Measurements from ENCODE around the gene CDKN2B. TPM values are rescaled to one million over a fixed set of nuclear protein-coding genes. Genes with fewer than 3 reads are reported as not detected.

The CDKN2B gene
- total RNA-seq, 2 experiments from 2014 or later: 2.0 to 3.7 TPM

DNA sequence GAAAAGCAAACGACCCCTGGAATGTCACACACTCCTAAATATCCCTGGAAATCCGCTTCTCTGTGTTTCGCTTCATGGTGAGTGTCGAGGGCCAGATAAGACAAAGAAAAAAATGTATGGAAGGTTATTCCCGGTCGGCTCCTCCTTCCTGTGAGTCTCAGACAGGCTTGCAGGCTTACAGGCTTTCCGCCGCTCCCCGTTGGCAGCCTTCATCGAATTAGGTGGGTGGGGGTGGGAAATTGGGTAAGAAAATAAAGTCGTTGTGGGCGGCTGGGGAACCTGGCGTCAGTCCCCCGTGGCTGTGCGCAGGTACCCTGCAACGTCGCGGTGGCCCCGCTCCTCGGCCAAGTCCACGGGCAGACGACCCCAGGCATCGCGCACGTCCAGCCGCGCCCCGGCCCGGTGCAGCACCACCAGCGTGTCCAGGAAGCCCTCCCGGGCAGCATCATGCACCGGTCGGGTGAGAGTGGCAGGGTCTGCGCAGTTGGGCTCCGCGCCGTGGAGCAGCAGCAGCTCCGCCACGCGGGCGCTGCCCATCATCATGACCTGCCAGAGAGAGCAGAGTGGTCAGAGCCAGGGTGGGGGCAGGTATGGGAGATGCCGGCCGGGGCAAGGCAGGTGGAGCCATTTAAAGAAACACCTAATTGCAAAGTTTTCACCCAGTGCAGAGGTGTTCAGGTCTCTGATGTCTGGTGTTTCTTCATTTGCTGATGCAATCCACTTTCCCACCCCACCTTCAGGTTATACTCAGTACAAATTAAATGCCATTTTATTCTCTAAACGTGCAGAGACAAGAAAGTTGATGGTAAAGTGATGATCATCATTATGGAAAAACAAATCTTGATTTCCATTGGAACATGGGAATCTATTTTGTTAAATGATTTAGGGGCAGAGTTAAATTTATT is 3.2 kb downstream of the CDKN2B start:
- Histone ChIP-seq H3K4me3 (ENCODE audit: low read depth, low read length, poor library complexity, severe bottlenecking) (peak overlapping the region; percentile 50), H3K79me2 (ENCODE audit: insufficient read depth, low read depth, low read length) (peaks cover 68% of the 10 kb centered on the region), H2AFZ (ENCODE audit: low read length) (no peak overlapping the region), H3K27ac (ENCODE audit: low read depth, low read length, poor library complexity, severe bottlenecking) (no peak overlapping the region), H3K9me3 (ENCODE audit: low read length) (no peaks in the 10 kb centered on the region), H3K4me1 (ENCODE audit: insufficient read depth, low read length, poor library complexity, severe bottlenecking) (peaks cover 57% of the 10 kb centered on the region), H3K4me2 (ENCODE audit: low read length) (peak overlapping the region; percentile 67), H4K20me1 (ENCODE audit: insufficient read depth, low read length) (peaks cover 24% of the 10 kb centered on the region; the same call in 1 of the 2 replicates), H3K36me3 (ENCODE audit: insufficient read depth, low read length) (peaks cover 2% of the 10 kb centered on the region; the same call in 1 of the 2 replicates), H3K9me2 (ENCODE audit: insufficient read depth, low read length) (no peaks in the 10 kb centered on the region)
- ChIA-PET POLR2A (interaction anchor here (0.8 to 3.7 kb wide), 6 partner anchors 8 to 102 kb away, joined by 3 to 34 read pairs (median 6); partner anchors contain the start of genes CDKN2A and CDKN2B-AS1), CTCF (ENCODE audit: unreplicated experiment) (no interaction called here)
- intact Hi-C loops (cut with micrococcal nuclease; ENCODE audit: unreplicated experiment): no loop called here
- TF ChIP-seq, protein P1, sequence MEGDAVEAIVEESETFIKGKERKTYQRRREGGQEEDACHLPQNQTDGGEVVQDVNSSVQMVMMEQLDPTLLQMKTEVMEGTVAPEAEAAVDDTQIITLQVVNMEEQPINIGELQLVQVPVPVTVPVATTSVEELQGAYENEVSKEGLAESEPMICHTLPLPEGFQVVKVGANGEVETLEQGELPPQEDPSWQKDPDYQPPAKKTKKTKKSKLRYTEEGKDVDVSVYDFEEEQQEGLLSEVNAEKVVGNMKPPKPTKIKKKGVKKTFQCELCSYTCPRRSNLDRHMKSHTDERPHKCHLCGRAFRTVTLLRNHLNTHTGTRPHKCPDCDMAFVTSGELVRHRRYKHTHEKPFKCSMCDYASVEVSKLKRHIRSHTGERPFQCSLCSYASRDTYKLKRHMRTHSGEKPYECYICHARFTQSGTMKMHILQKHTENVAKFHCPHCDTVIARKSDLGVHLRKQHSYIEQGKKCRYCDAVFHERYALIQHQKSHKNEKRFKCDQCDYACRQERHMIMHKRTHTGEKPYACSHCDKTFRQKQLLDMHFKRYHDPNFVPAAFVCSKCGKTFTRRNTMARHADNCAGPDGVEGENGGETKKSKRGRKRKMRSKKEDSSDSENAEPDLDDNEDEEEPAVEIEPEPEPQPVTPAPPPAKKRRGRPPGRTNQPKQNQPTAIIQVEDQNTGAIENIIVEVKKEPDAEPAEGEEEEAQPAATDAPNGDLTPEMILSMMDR (conservative IDR thresholded peaks at IDR 0.05; ENCODE audit: low read length): no peak
- no peak for TF ChIP-seq EZH2phosphoT487 (IDR thresholded peaks at IDR 0.05; ENCODE audit: borderline replicate concordance, low read depth, low read length)
- peak; percentile 28 for DNase-seq (ENCODE audit: low spot score)
- no TSS peak for BruUV-seq (replicated peaks)

DNA sequence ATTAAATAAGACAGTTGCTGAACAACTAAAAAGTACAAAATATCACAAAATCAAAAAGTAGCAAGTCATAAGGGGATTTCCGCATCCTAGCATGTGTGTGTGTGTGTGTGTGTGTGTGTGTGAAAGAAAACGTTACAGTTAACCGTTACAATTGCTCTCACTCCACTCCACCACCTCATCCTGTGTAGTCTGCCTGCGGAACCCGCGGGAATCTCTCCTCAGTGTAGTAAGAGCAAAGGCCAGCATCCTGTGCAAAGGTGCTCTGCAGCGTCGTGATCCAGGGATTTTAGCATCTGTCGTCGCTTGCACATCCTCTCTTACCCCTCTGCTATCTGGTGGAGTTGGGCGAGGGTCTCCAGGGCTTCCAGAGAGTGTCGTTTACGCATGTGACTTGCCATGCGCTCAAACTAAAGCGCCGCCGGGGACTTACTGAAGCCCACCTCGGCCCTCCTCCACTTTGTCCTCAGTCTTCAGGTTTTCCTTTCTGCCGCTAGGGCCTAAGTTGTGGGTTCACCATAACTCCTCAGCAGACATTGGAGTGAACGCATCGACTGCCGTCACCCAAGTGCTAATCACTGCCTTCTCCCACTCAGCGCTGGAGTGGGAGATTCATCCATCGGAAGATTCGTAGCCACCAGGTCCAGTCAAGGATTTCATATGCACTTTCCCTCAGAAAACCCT is 3.9 kb downstream of the CDKN2B start:
- TF ChIP-seq, protein P1 (conservative IDR thresholded peaks at IDR 0.05; ENCODE audit: low read length): peak; percentile 29; the same call in 1 of the 2 replicates
- no peak for TF ChIP-seq EZH2phosphoT487 (IDR thresholded peaks at IDR 0.05; ENCODE audit: borderline replicate concordance, low read depth, low read length)
- no peaks in the 10 kb centered on the region for H3K9me3 ChIP-seq (ENCODE audit: low read length)
- peaks cover 68% of the 10 kb centered on the region for H3K79me2 ChIP-seq (ENCODE audit: insufficient read depth, low read depth, low read length)
- no TSS peak for BruUV-seq (replicated peaks)
- H4K20me1 ChIP-seq (ENCODE audit: insufficient read depth, low read length): peaks cover 24% of the 10 kb centered on the region; the same call in 1 of the 2 replicates
- peak; percentile 47 for DNase-seq (ENCODE audit: low spot score)
- intact Hi-C loops (cut with micrococcal nuclease; ENCODE audit: unreplicated experiment): no loop called here
- no peaks in the 10 kb centered on the region for H3K9me2 ChIP-seq (ENCODE audit: insufficient read depth, low read length)
- no peak overlapping the region for H3K27ac ChIP-seq (ENCODE audit: low read depth, low read length, poor library complexity, severe bottlenecking)
- CTCF ChIA-PET (ENCODE audit: unreplicated experiment): no interaction called here
- POLR2A ChIA-PET: no interaction called here
- peak overlapping the region; percentile 50 for H3K4me3 ChIP-seq (ENCODE audit: low read depth, low read length, poor library complexity, severe bottlenecking)
- no peak overlapping the region for H2AFZ ChIP-seq (ENCODE audit: low read length)
- no peaks in the 10 kb centered on the region for H3K36me3 ChIP-seq (ENCODE audit: insufficient read depth, low read length)
- peaks cover 57% of the 10 kb centered on the region for H3K4me1 ChIP-seq (ENCODE audit: insufficient read depth, low read length, poor library complexity, severe bottlenecking)
- H3K4me2 ChIP-seq (ENCODE audit: low read length): peak overlapping the region; percentile 67
